ENCODE data around the gene DGKQ.
"Not testable (repeated sequence)": the region's sequence is repeated elsewhere in the genome, so short reads cannot be mapped to it uniquely, and the experiment has no call there.

DGKQ gene

DNA sequence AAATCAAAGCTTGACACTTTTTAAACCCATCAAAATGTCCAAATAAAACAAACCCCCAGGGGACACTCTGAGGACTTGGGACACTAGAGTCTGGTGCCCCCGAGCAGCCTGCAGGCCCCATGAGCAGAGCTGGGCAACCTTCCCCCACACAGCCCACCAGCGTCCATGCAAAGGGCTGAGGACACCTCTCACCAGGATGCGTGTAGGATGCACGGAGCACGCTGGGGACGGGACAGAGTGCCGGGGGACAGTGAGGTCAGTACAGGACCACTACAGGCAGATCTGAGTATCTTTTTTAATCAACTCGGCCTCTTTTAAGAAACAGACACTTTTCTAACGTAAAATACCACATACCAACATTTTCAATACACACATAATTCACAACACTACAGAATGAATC, 48.2 kb downstream of the DGKQ start:
- DNase-seq (ENCODE audit: low spot score) = no peak

DNA sequence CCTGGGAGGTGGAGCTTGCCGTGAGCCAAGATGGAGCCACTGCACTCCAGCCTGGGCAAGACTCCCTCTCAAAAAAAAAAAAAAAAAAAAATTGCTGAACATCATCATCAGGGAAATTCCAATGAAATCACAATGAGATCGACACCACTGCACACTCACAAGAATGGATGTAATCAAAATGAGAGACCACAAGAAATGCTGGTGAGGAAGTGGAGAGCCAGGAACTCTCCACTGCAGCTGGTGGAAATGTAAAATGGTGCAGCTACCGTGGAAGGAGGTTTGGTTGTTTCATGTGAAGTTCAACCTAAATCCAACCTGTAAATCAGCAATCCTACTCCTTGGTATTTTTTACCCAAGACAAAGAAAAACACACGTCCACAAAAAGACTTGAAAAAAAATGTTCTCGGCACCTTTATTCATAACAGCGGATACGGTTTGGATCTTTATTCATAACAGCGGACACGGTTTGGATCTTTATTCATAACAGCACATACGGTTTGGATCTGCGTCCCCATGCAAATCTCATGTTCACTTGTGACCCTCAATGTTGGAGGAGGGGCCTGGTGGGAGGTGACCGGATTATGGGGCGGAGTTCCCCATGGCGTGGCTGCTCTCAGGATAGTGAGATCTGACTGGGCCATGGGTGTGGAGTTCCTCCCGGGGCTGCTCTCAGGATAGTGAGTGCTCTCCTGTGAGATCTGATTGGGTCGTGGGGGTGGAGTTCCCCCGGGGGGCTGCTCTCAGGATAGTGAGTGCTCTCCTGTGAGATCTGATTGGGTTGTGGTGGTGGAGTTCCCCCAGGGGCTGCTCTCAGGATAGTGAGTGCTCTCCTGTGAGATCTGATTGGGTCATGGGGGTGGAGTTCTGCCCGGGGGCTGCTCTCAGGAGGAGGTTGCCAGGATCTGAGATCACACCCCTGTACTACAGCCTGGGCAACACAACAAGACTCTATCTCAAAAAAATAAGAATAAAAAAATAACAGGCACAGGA, 49.0 kb downstream of the DGKQ start:
- peak; percentile 49 for DNase-seq (ENCODE audit: low spot score)

DNA sequence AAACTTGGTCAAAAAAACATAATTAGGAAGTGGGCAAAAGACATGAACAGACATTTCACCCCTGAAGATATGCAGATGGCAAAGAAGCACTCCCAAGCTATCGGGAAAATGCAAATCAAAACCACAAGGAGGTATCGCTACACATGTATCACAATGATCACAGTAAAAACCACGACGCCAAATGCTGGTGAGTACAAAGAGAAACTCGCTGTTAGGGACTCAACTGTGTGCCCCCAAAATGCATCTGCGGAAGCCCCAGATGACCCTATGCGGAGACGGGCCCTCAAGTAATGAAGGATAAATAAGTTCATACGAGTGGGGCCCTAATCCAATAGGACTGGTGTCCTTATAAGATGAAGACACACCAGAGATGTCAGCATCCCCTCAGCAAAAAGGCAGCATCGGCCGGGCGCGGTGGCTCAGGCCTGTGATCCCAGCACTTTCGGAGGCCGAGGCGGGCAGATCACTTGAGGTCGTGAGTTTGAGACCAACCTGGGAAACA, 51.5 kb downstream of the DGKQ start:
- no peak for DNase-seq (ENCODE audit: low spot score)

DNA sequence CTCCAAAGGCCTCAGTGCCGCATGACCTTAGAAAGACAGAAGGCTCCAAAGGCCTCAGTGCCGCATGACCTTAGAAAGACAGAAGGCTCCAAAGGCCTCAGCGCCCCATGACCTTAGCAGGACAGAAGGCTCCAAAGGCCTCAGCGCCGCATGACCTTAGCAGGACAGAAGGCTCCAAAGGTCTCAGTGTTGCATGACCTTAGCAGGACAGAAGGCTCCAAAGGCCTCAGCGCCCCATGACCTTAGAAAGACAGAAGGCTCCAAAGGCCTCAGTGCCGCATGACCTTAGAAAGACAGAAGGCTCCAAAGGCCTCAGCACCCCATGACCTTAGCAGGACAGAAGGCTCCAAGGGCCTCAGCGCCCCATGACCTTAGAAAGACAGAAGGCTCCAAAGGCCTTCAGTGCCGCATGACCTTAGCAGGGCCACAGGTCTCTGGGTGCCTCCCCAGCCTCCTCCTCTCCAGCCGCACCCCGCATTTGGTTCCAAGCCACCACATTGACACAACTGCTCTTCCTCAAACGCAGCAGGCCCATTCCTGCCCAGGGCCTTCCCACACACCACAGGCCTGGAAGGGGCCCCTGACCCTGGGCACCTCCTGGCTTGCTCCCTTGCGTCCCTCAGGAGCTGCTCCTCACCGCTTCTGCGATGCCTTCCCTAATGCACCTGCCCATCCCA, 54.2 kb downstream of the DGKQ start:
- DNase-seq (ENCODE audit: low spot score) = not testable (repeated sequence)

DNA sequence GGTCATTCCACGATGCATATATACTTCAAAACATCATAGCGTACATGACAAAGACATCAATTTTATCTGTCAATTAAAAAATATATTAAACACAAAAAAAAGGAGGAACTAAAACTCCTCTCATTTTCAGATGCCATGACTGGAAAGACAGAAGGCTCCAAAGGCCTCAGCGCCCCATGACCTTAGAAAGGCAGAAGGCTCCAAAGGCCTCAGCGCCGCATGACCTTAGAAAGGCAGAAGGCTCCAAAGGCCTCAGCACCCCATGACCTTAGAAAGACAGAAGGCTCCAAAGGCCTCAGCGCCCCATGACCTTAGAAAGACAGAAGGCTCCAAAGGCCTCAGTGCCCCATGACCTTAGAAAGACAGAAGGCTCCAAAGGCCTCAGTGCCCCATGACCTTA, 54.8 kb downstream of the DGKQ start:
- DNase-seq (ENCODE audit: low spot score) = not testable (repeated sequence)

DNA sequence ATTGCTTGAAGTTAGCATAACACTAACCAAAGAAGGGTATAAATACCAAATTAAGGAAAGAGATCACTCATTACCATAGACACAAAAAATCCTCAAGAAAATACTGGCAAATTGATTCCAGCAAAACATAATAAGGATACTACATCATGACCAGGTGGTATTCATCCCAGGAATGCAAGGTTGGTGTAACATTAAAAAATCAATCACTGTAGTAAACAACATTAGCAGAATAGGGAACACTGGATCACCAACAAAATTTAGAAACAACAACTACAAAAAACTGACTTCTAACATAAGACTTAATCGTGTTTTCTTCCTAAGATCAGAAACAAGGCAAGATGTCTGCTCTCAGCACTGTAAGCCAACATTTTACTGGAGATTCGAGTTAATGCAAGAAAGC, 55.4 kb downstream of the DGKQ start:
- no peak for DNase-seq (ENCODE audit: low spot score)

DNA sequence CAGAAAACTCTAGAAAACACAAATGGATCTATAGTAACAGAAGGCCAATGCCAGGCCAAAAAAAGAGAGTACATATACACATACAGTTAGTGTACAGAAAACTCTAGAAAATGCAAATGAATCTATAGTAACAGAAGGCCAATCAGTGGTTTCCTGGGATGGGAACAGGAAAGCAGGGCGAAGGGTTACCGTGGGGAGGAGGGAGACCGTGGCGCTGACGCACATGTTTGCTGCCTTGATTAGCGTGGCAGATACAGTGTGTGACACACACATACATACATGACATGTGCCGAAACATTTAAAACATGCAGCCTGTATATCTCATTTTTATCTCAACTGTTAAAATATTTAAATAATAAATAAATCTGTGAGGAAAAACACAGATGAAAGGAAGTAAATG, 55.9 kb downstream of the DGKQ start:
- no peak for DNase-seq (ENCODE audit: low spot score)

DNA sequence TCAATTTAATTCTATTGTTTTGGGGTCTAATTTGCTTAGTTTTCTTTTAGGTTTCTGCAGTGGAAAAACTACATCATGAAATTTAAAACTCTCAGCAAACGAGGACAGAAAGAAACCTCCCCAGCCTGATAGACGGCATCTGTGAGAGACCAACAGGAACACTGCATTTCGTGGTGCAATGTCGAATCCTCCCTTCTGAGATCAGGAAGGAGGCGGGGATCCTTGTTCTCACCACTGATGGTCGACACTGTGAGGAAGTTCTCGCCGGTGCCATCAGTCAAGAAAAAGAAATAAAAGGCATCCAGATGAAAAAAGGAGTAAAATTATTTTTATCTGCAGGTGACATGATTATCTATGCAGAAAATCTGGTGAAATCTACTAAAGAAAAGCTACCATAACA, 57.8 kb downstream of the DGKQ start:
- no peak for DNase-seq (ENCODE audit: low spot score)

DNA sequence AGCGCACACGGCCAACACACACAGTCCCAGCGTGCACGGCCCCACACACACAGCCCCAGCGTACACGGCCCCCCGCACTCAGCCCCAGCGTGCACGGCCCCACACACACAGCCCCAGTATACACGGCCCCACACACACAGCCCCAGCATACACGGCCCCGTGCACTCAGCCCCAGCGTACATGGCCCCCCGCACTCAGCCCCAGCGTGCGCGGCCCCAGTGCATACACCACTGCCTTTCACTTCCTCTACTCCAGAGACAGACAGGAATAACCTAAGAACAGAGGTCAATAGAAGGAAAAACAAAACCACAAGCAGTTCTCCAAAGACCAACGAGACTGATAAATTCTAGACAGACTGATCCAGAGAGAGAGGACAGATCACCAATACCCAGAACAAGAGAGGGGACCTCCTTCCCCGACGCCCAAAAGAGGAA, 58.3 kb downstream of the DGKQ start:
- DNase-seq (ENCODE audit: low spot score) = no peak

DNA sequence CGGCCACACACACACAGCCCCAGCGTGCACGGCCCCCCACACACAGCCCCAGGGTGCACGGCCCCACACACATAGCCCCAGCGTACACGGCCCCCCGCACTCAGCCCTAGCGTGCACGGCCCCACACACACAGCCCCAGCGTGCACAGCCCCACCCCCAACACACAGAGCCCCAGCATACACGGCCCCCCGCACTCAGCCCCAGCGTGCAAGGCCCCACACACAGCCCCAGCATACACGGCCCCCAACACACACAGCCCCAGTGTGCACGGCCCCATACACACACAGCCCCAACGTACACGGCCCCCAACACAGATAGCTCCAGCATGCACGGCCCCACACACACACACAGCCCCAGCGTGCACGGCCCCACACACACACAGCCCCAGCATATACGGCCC, 58.8 kb downstream of the DGKQ start:
- DNase-seq (ENCODE audit: low spot score) = no peak

DNA sequence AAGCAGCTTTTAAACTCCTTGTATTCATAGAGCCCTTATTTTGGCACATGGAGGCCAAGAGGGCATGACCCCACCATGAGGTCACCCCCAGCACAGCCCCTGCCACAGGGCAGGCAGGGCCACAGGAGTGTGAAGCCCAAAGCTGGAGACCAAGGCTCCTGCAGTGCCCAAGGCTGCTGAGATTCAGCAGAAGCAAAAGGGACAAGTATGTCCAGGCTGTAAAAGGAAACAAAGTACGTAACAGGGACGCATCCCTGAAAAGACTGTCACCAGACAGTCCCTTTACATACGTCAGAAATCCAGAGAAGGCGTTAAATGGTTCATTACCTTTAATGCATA, 60.1 kb downstream of the DGKQ start:
- DNase-seq (ENCODE audit: low spot score) = no peak

DNA sequence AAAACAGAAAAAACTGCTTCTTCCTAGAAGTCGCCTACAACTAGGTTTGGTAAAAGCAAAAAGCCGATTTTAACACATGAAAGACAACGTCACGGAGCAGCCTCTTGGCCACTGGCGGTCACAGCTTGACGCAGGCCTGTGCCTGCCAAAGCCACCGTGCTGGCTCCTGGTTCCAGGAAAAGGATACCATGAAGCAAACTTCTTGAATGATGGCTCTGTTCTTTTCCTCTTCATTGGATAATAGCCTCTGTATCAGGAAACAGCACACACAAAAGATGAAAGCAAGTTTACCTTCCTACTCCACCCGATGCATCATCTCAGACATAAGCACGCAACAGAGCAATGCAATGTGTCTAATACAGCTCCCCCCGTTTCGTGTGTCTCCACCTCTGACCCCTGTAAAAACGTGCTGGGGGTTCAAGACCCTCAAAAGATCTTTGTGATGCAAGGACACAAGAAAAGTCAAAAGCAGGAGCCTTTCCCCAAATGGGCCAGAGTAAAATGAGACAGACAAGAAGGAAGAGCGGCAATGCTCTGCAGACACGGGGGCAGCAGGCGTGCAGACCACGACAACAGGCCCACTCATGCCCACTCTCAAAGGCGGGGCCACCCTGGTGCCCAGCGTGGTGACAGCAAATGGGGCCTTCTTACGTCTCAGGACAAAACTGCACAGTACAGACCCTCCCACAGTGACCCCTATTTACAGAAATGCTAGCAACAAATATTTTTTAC, 60.7 kb downstream of the DGKQ start:
- no peak for DNase-seq (ENCODE audit: low spot score)

DNA sequence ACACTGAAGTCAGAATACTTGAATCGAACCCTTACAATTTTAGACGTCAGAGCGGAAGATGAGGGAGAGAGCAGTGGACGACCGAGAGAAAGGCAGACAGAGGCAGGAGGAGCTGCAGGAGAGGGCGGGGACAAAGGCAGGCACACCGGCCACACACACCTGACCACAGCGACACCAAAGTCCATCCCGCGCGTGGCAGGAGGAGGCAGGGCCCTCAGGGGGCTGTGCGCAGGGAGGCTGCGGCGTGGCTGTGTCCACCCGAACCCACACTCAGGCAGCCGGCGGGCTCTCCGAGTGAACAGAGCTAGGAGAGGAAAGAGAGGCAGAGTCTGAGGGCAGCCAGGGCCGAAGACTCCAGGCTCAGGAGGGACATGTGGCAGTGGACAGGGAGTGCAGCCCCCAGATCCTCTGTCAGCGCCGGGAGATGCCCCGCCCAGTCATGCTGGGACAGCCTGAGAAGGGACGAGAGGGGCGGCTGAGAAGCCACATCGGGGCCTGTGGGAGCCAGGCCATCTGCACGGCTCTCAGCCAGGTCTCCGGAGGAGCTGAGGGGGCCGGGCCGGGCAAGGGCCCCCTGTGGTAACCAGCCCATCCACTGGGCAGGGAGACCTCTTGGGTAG, 61.4 kb downstream of the DGKQ start:
- no peak for DNase-seq (ENCODE audit: low spot score)

DNA sequence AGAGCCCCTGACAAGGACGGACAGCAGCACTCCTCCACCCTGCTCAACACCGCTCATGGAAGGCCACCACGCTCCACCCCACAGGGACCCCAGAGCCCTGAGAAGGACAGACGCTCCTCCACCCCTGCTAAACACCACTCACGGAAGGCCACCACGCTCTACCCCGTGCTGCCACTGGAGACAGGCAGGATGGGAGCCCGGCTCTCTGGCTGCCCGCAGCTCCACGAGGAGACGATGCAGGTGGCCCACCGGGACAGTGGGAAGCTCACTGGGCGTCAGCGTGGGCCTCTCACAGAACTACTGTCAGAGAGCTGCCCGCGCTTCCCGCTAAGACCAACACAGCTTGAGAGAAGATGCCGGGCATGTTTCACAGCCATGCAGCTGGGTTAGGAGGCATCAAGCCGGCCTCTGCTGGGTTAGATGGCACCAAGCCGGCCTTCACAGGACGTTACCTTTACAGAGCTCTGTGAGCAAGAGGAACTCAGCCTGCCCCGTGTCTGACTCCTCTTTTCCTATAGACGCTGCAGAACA, 62.1 kb downstream of the DGKQ start:
- no peak for DNase-seq (ENCODE audit: low spot score)

DNA sequence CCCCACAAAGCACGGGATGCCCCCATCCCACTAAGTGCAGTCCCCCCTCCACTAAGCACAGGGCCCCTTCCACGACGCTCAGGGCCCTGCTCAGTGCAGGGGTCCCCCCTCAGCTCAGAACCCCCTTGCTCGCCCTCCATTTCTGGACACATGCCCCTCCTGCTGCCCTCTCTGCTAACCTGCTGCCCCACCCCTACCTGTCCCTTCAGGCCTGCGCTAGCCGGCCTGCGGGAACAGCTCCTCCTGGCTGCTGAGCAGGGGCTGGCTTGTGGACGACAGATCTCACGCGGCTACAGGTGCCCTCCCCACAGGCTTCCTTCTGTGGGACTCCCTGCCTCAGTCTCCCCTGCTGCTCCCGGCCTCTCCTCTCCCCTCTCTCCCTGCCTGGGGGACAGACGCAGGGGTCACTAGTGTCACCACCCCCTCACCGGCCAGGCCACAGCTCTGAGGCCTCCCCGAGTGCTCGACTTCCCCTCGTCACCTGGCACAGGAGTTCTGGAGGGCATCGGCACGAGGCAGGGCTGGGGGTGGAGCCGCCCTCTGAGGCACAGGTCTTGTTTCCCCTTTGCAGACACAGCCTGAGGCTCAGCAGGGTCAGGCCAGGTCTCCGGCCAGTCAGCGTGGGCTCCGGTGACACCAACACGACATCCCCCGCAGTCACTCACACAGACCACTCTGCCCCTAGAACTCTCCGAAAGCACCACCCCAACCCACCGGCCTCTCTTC, 62.8 kb downstream of the DGKQ start:
- no peak for DNase-seq (ENCODE audit: low spot score)

DNA sequence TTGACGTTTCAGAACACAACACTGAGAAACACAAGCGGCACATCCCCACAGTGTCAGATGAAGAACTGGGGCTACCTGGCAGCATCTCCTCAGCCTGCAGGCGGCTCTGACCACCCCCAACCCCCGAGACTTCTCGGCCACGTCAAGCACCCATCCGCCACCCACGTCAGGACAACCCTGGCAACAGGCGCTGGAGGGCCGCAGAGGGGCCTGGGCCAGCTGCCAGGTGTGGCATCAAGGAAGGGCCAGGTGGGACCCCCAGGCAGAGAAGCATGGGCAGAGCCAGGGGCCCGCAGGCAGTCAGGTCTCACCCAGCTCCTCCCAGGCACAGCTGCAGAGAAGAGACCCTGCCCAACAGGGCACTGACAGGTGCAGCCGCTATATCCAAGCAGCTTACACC, 63.5 kb downstream of the DGKQ start:
- no peak for DNase-seq (ENCODE audit: low spot score)

DNA sequence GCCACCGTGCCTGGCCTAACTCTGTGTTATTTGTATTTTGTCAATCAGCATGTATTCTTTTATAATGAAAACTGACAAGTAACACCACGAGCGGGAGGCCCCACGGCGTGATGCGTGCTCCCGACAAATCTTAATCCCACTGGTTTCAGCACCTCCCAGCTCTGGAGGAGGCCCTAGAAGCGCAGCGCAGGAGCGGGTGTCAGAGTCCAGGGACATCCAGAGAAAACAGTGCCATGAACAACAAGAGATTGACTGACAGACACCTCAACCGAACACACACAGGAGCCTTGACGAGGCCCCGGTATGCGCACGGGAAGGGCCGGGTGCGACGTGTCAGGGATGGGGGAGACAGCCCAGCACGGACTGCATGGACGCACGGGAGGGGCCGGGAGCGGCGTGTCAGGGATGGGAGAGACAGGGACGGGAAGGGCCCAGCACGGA, 64.2 kb downstream of the DGKQ start:
- DNase-seq (ENCODE audit: low spot score) = no peak
